Muscle layer of colon (tissue), 2 donors: Measurements from ENCODE around the gene CEBPG.

ENCODE experiments used
- H3K27ac ChIP-seq: one replicate; pipeline ENCODE4 v1.7.0; 2013; ENCODE audit warnings: low read depth, mild to moderate bottlenecking, low read length, moderate library complexity
- H3K27me3 ChIP-seq, 2 donors: one replicate each; pipeline ENCODE4 v1.7.0; 2013; ENCODE audit warnings: low read length in 2 of 2, mild to moderate bottlenecking in 2 of 2; ENCODE audit not compliant: insufficient read depth in 2 of 2, control insufficient read depth in 1 of 2
- H3K36me3 ChIP-seq: one replicate; pipeline ENCODE4 v1.7.0; 2013; ENCODE audit warnings: mild to moderate bottlenecking, low read length; ENCODE audit not compliant: insufficient read depth
- H3K4me1 ChIP-seq: one replicate; pipeline ENCODE4 v1.7.0; 2013; ENCODE audit warnings: mild to moderate bottlenecking, low read length; ENCODE audit not compliant: insufficient read depth
- H3K4me3 ChIP-seq, 2 donors: one replicate each; pipeline ENCODE4 v1.7.0; 2013; ENCODE audit warnings: low read length in 2 of 2, low read depth in 1 of 2, mild to moderate bottlenecking in 1 of 2, moderate library complexity in 1 of 2
- H3K9ac ChIP-seq: one replicate; pipeline ENCODE4 v1.7.0; 2013; ENCODE audit warnings: low read length
- H3K9me3 ChIP-seq: one replicate; pipeline ENCODE4 v1.7.0; 2013; ENCODE audit warnings: mild to moderate bottlenecking, low read length
- donor health status: abdominal sarcoma.
- donor health status: Adenocarcinoma of cecum.

CEBPG gene

DNA sequence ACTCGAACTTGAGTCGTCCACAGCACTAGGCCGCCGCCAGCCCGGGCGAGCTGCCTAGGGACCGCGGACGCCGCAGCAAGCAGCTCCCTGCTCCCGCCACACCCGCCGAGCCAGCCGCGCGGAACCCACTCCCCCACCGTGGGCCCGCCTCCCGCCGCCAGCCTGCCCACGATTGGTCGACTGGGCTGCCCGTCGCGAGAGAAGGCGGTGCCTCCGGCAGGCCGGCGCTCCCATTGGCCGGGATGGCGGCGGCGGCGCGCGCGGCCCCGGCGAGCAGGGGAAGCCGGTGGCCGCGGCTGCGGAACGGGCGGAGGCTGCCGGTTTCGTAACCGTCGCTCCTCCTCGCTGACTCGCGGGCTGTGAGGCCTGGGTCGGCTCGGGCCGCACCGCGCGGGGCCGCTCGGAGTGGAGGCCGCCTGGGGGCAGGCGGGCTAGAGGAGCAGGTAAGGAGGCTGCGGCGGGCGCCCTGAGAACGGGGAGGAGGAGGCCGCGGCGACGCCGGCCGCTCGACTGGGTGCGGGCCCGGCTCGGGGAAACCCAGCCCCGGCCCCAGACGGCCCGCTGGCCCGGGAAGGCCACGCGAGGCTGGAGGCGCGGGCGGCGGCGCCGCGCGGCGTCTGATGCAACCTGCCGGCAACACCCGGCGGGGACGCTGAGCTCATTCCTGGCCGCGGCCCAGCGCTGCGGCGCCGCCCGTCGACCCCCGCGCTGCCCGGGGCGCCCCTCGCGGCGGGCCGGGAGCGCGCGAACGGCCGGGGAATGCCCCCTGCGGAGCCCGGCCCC is at the start of gene CEBPG:
Gene CEBPG (plus strand): TSS at position 257 of the 783 bp plus-strand sequence. CDS start 5,531 bp downstream, outside the sequence.
- H3K9me3 ChIP-seq, result no peaks in the 10 kb centered on the region
- peaks cover 19% of the 10 kb centered on the region for H3K4me1 ChIP-seq
- H3K4me3 ChIP-seq, result peak within 1 kb of the TSS; percentile 81 to 82
- H3K36me3 ChIP-seq, result no peaks in the 10 kb centered on the region
- peak within 1 kb of the TSS; percentile 71 for H3K9ac ChIP-seq
- peak within 1 kb of the TSS; percentile 93 for H3K27ac ChIP-seq
- no peaks in the 10 kb centered on the region for H3K27me3 ChIP-seq

DNA sequence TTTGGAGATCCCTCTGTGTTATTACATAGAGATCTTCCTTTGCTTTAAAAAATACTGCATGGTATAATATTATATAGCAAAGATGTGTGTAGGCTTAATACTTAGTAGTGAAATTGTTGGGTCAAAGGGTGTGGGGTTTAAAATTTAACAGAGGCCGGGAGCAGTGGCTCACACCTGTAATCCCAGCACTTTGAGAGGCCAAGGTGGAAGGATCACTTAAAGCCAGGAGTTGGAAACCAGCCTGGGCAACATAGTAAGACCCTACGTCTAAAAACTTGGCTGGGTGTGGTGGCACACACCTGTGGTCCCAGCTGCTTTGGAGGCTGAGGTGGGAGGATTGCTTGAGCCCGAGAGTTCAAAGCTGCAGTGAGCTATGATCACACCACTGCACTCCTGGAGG is 48.9 kb upstream of the CEBPG start:
- no peak overlapping the region for H3K27ac ChIP-seq
- H3K4me1 ChIP-seq, result no peaks in the 10 kb centered on the region
- no peaks in the 10 kb centered on the region for H3K36me3 ChIP-seq
- H3K9ac ChIP-seq, result no peak overlapping the region
- no peaks in the 10 kb centered on the region for H3K9me3 ChIP-seq
- no peak overlapping the region for H3K4me3 ChIP-seq
- H3K27me3 ChIP-seq, result peaks cover 0 to 4% of the 10 kb centered on the region in 2 donors

DNA sequence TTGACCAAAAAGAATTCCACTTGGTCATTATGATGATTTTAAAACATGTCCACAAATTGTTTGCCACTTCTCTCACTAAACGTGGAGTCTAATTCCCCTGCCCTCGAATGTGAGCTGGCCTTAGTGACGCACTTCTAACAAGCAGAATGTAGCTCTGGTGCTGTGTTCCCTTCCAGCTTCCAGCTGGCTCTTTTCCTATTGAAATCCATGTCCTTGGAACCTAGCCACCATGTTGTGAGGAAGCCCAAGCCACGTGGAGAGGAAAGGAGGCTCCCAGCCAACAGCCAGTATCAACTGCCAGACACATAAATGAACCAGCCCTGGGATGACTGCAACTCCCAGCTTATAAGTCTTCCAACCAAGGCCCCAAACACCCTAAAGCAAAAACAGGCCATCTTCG is 47.6 kb upstream of the CEBPG start:
- H3K27me3 ChIP-seq, result peaks cover 0 to 4% of the 10 kb centered on the region in 2 donors
- no peaks in the 10 kb centered on the region for H3K4me1 ChIP-seq
- no peaks in the 10 kb centered on the region for H3K36me3 ChIP-seq
- no peak overlapping the region for H3K27ac ChIP-seq
- H3K9me3 ChIP-seq, result no peaks in the 10 kb centered on the region
- no peak overlapping the region for H3K4me3 ChIP-seq
- no peak overlapping the region for H3K9ac ChIP-seq

DNA sequence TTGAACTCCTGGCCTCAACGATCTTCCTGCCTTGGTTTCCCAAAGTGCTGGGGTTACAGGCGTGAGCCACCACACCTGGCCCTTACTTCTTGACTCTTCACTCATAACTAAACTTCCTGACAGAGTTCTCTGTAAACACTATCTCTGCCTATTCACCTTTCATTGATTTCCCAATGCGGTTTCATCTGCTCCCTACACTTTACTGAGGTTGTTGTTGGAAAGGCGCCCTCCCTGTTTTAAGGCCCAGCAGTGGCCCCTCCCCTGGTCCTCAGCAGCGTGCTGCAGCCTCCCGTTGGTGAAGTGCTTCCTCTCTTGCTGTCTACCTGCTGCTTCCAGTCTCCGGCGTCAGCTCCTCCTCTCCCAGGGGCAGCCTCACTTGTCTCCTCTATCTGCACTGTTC is 44.4 kb upstream of the CEBPG start:
- Histone ChIP-seq H3K4me3 (no peak overlapping the region), H3K9me3 (no peaks in the 10 kb centered on the region), H3K27me3 (peaks cover 0 to 4% of the 10 kb centered on the region in 2 donors), H3K36me3 (no peaks in the 10 kb centered on the region), H3K4me1 (no peaks in the 10 kb centered on the region), H3K9ac (no peak overlapping the region), H3K27ac (no peak overlapping the region)

DNA sequence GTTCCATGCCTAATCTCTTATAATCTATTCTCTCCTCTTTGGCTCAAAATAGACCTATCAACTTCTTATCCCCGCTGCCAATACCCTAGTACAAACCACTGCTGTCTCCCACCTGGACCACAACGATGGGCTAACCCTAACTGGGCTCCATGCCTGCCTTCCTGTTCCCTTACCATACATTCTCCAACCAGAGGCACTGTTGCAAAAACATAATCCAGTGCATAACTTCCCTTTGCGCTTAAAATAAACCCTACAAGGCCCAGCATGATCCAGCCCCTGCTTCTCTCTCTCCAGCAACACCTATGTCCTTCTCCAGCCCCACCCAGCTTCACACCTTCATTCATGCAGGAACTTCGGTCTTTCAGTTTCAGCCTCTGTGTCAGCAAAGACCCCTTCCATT is 43.8 kb upstream of the CEBPG start:
- Histone ChIP-seq H3K36me3 (no peaks in the 10 kb centered on the region), H3K27me3 (peaks cover 0 to 4% of the 10 kb centered on the region in 2 donors), H3K9ac (no peak overlapping the region), H3K9me3 (no peaks in the 10 kb centered on the region), H3K27ac (no peak overlapping the region), H3K4me3 (no peak overlapping the region), H3K4me1 (no peaks in the 10 kb centered on the region)

DNA sequence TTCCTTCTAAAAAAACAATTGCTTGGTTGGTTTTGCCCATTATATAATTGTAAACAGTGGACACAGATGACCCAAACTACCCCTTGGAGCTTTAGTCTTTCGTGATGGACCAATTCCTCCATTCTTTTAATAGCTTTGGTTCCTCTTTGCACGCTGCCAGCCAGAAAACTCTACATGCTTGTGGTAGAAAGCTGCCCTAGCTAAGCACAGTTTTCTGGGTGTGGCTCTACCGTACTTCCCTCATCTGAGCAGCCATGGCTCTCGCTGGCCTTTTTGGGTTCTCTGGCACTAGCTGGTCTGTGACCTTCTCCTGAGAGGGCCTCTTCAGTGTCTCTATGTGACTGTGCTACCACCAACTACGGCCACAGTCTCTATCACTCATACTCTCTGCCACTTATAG is 41.3 kb upstream of the CEBPG start:
- Histone ChIP-seq H3K4me1 (no peaks in the 10 kb centered on the region), H3K27ac (no peak overlapping the region), H3K36me3 (no peaks in the 10 kb centered on the region), H3K27me3 (peaks cover 0 to 4% of the 10 kb centered on the region in 2 donors), H3K4me3 (no peak overlapping the region), H3K9ac (no peak overlapping the region), H3K9me3 (no peaks in the 10 kb centered on the region)

DNA sequence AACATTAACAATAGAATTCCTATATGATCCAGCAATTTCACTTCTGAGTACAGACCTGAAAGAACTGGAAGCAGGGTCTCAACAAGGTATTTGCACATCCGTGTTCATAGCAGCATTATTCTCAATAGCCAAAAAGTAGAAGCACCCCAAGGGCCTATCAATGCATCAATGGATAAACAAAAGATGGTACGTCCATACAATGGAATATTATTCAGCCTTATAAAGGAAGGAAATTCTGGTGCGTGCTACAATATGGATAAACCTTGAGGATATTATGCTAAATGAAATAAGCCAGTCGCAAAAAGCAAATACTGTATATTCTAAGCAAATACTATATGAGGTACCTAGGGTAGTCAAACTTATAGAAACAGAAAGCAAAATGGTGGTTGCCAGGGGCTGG is 40.4 kb upstream of the CEBPG start:
- no peak overlapping the region for H3K27ac ChIP-seq
- H3K9ac ChIP-seq, result no peak overlapping the region
- H3K9me3 ChIP-seq, result no peaks in the 10 kb centered on the region
- H3K4me1 ChIP-seq, result no peaks in the 10 kb centered on the region
- peaks cover 0 to 4% of the 10 kb centered on the region in 2 donors for H3K27me3 ChIP-seq
- H3K36me3 ChIP-seq, result no peaks in the 10 kb centered on the region
- no peak overlapping the region for H3K4me3 ChIP-seq

DNA sequence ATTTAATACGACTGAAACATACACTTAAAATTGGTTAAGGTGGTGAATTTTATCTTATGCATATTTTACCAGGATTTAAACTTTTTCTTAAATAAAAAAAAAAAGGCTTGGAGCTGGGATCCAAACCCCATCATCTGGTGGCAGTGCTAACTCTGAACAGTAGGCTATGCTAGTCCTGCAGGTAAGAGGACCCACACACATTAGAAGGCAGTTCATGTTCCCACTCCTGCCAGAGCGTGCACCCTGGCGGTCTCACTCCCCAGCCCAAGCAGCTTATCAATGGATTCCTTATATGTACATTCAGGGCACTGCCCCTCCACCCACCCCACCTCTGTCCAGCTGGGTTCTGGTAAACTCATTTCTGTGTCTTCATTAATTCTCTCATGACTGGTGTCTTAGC is 39.9 kb upstream of the CEBPG start:
- Histone ChIP-seq H3K4me3 (no peak overlapping the region), H3K27me3 (peaks cover 0 to 4% of the 10 kb centered on the region in 2 donors), H3K4me1 (no peaks in the 10 kb centered on the region), H3K9me3 (no peaks in the 10 kb centered on the region), H3K27ac (no peak overlapping the region), H3K36me3 (no peaks in the 10 kb centered on the region), H3K9ac (no peak overlapping the region)

DNA sequence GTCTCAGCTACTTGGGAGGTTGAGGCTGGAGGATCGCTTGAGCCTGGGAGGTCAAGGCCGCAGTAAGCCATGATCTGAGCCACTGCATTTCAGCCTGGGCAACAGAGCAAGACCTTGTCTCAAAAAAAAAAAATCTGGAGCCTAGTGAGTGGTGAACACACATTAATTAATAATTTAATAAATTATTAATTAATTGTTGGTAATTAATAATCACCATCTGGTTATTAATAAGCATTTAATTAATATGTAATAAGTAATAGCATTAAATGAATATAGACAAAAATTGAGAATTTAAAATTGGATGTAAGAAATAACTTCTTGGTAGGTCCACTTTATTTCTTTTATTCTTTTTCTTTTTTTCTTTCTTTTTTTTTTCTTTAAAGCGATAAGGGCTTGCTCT is 39.2 kb upstream of the CEBPG start:
- no peak overlapping the region for H3K9ac ChIP-seq
- no peak overlapping the region for H3K27ac ChIP-seq
- H3K9me3 ChIP-seq, result no peaks in the 10 kb centered on the region
- H3K27me3 ChIP-seq, result peaks cover 0 to 1% of the 10 kb centered on the region in 2 donors
- no peak overlapping the region for H3K4me3 ChIP-seq
- H3K36me3 ChIP-seq, result no peaks in the 10 kb centered on the region
- no peaks in the 10 kb centered on the region for H3K4me1 ChIP-seq

DNA sequence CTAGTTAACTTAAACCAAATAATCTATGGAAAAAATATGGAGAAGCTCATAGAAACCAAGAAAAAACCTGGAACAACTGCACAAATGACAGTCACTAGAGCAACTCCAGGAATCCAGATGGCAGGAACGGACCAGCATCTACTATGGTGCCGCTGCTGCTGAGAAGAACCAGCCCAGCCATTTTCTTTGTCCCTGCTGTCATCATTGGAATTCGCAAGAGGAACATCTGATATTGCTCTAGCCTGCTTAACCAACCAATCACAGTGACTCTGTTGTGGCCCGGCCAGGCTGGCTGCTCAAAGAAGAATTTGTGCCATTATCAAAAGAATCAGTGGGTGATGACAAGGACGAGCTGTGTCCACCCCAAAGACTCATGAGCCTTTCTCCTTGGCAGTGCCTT is 38.1 kb upstream of the CEBPG start:
- no peak overlapping the region for H3K9ac ChIP-seq
- no peaks in the 10 kb centered on the region for H3K4me1 ChIP-seq
- H3K9me3 ChIP-seq, result no peaks in the 10 kb centered on the region
- no peaks in the 10 kb centered on the region for H3K27me3 ChIP-seq
- no peaks in the 10 kb centered on the region for H3K36me3 ChIP-seq
- no peak overlapping the region for H3K4me3 ChIP-seq
- H3K27ac ChIP-seq, result no peak overlapping the region

DNA sequence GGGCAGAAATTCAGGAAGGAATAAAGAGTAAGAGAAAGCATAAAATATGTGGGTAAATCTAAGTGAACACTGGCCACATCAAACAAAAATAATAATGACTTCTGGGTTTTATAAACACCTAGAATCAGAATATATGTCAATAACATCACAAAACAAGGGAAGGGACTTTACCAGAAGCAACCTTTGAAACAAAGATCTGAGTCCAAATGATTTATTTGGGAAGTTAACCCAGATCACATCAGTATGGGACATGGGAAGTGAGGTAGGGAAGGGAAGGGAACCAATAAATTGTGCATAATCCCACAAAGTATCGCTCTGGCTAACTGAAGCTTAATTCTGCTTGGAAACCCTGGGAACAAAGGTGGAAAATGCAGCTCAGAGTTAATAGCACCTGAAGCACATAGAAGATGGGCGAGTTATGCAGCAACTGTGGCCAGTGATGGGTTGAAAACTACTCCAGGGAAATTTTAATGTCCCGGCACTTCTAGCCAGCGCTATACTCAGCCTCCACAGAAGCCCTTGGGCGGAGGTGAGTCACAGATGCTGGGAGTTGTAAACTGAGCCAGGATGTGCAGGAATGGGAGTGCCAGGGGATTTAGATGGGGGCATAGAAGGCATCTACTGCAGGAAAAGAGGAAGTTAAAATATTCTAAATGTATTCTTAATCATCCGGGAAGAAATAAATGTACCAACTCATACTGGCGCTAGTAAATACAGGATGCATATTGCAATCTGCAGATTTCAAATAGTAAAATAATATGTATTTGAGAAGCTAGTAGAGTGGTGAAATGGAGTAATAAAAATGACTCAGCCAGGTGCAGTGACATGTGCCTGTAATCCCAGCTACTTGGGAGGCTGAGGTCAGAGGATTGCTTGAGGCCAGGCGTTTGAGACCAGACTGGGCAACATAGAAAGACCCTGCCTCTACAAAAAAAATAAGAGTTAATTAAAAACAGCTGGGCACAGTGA is 34.2 kb upstream of the CEBPG start:
- Histone ChIP-seq H3K4me3 (no peak overlapping the region), H3K36me3 (no peaks in the 10 kb centered on the region), H3K9me3 (no peaks in the 10 kb centered on the region), H3K27me3 (no peaks in the 10 kb centered on the region), H3K4me1 (peaks cover 4% of the 10 kb centered on the region), H3K27ac (no peak overlapping the region), H3K9ac (no peak overlapping the region)
